Measurements from ENCODE around the gene SIAE. TPM values are rescaled to one million over a fixed set of nuclear protein-coding genes. Genes with fewer than 3 reads are reported as not detected.

SIAE gene
- polyA plus RNA-seq, 1 experiment, result 42.1 TPM

GRCh38 chr11:124670732-124671131 is 2.8 kb downstream of the SIAE start:
- Histone ChIP-seq H3K4me3 (ENCODE audit: low read depth, low read length) (no peak overlapping the region), H3K27me3 (ENCODE audit: control insufficient read depth, insufficient read depth, low read length) (no peaks in the 10 kb centered on the region; the same call in 1 of the 2 replicates), H3K36me3 (ENCODE audit: control insufficient read depth, insufficient read depth, low read length) (no peaks in the 10 kb centered on the region)
- POLR2A ChIA-PET, result no interaction called here
- DNase-seq (ENCODE audit: low read depth), result no peak
- CTCF ChIA-PET, result interaction anchor here (0.6 to 6.5 kb wide), 19 partner anchors 11 to 196 kb away, joined by 3 to 78 read pairs (median 5); partner anchors contain the start of genes ESAM, MSANTD2 and ROBO3
- TF ChIP-seq, protein P1, sequence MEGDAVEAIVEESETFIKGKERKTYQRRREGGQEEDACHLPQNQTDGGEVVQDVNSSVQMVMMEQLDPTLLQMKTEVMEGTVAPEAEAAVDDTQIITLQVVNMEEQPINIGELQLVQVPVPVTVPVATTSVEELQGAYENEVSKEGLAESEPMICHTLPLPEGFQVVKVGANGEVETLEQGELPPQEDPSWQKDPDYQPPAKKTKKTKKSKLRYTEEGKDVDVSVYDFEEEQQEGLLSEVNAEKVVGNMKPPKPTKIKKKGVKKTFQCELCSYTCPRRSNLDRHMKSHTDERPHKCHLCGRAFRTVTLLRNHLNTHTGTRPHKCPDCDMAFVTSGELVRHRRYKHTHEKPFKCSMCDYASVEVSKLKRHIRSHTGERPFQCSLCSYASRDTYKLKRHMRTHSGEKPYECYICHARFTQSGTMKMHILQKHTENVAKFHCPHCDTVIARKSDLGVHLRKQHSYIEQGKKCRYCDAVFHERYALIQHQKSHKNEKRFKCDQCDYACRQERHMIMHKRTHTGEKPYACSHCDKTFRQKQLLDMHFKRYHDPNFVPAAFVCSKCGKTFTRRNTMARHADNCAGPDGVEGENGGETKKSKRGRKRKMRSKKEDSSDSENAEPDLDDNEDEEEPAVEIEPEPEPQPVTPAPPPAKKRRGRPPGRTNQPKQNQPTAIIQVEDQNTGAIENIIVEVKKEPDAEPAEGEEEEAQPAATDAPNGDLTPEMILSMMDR (IDR thresholded peaks at IDR 0.05; ENCODE audit: insufficient read depth, low read depth, low read length), result no peak

DNA sequence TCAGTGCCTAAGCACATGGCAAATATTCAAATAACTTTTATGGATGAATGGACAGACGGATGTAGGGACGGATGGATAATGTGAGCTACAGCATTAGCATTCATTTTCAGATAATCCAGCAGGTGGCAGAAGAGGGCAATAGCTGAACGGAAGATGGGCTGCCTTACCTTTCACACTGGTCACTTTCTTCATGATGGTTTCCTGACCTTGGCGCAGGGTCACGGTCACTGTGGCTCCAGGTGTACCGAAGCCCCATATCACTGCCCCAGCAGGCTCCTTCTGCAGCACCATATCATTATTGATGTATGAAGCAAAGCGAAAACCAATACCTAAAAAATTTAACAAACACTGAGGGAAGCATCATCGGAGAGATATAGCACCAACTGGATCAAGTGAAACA is 4.3 kb downstream of the SIAE start:
- CTCF ChIA-PET, result interaction anchor here (0.6 to 6.5 kb wide), 32 partner anchors 9 to 201 kb away, joined by 3 to 78 read pairs (median 4); partner anchors contain the start of genes ESAM, MSANTD2 and ROBO3
- no peaks in the 10 kb centered on the region; the same call in 1 of the 2 replicates for H3K27me3 ChIP-seq (ENCODE audit: control insufficient read depth, insufficient read depth, low read length)
- H3K36me3 ChIP-seq (ENCODE audit: control insufficient read depth, insufficient read depth, low read length), result no peaks in the 10 kb centered on the region
- DNase-seq (ENCODE audit: low read depth), result no peak
- no peak overlapping the region for H3K4me3 ChIP-seq (ENCODE audit: low read depth, low read length)
- POLR2A ChIA-PET, result no interaction called here
- TF ChIP-seq, protein P1 (IDR thresholded peaks at IDR 0.05; ENCODE audit: insufficient read depth, low read depth, low read length), result peak; percentile 75

DNA sequence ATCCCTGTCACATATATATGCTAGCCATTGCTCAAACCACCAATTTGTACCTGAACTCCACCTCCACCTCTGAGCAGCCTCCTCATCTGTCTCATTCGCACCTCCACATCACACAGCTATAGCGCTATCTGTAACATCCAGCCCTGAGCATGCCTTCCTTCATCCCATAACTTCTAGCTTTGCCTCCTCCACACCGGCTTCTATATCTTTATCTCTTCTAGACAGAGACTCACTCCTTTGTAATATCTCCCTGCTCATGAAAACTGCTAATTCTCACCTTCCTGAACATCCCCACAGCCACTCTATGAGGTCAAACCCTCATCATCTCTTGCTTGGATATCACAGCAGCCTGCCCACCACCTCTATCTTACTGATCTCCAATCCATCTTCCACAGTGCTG is 5.9 kb downstream of the SIAE start:
- Histone ChIP-seq H3K36me3 (ENCODE audit: control insufficient read depth, insufficient read depth, low read length) (no peaks in the 10 kb centered on the region), H3K4me3 (ENCODE audit: low read depth, low read length) (no peak overlapping the region), H3K27me3 (ENCODE audit: control insufficient read depth, insufficient read depth, low read length) (no peaks in the 10 kb centered on the region; the same call in 1 of the 2 replicates)
- no peak for DNase-seq (ENCODE audit: low read depth)
- TF ChIP-seq, protein P1 (IDR thresholded peaks at IDR 0.05; ENCODE audit: insufficient read depth, low read depth, low read length), result no peak
- ChIA-PET CTCF (interaction anchor here (1.1 kb wide), 1 partner anchor 170 kb away, joined by 5 read pairs; no protein-coding TSS in a partner anchor), POLR2A (no interaction called here)

DNA sequence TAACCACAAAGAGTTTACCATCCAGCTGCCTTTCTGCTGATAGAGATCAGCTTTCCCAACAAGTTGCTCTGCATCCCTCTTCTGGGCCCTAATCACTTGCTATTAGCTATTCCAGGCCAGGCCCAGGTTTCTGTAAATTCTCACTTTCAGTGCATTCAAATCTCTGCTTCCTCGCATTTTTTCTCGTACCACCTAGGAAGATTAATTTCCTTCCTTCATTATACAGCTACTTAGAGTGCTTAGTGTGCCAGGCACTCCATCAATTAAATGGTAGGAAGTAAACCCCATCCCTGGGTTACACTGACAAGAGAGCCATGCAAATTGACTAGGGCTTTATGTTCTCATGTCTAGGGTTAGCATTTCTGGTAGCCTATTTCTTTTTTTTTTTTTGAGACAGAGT is 9.7 kb downstream of the SIAE start:
- H3K4me3 ChIP-seq (ENCODE audit: low read depth, low read length), result no peak overlapping the region
- no peaks in the 10 kb centered on the region for H3K27me3 ChIP-seq (ENCODE audit: control insufficient read depth, insufficient read depth, low read length)
- no peak for DNase-seq (ENCODE audit: low read depth)
- POLR2A ChIA-PET, result no interaction called here
- CTCF ChIA-PET, result interaction anchor here (0.9 to 2.2 kb wide), 8 partner anchors 19 to 202 kb away, joined by 3 to 8 read pairs (median 4); partner anchors contain the start of genes MSANTD2 and ROBO3
- H3K36me3 ChIP-seq (ENCODE audit: control insufficient read depth, insufficient read depth, low read length), result no peaks in the 10 kb centered on the region
- TF ChIP-seq, protein P1 (IDR thresholded peaks at IDR 0.05; ENCODE audit: insufficient read depth, low read depth, low read length), result no peak

DNA sequence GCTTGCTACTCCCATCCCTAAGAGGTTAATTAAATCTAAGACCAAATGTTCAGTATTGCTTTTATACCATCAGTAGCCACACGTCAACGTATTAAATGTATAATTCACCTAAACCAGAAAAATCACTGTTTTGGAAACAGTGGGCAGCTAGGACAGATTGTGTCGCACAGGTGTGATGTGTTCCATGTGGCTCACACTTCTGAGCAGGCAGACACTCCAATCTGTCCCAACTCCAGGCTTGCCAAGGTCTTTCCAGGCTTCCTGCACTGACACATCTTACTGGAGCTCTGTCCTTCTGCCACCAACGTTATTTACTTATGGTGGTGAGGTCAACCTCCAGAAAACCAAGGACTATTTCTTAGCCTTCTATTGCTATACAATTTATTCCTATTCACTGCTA is 11.4 kb downstream of the SIAE start:
- DNase-seq (ENCODE audit: low read depth), result no peak
- TF ChIP-seq, protein P1 (IDR thresholded peaks at IDR 0.05; ENCODE audit: insufficient read depth, low read depth, low read length), result no peak
- Histone ChIP-seq H3K36me3 (ENCODE audit: control insufficient read depth, insufficient read depth, low read length) (no peaks in the 10 kb centered on the region), H3K4me3 (ENCODE audit: low read depth, low read length) (no peak overlapping the region), H3K27me3 (ENCODE audit: control insufficient read depth, insufficient read depth, low read length) (no peaks in the 10 kb centered on the region)
- POLR2A ChIA-PET, result interaction anchor here (0.6 kb wide), 1 partner anchor 18 kb away, joined by 14 read pairs; no protein-coding TSS in a partner anchor
- CTCF ChIA-PET, result interaction anchor here (1.1 to 2.2 kb wide), 7 partner anchors 17 to 204 kb away, joined by 3 to 8 read pairs (median 3); partner anchors contain the start of gene ROBO3
